Stimulated activated CD8-positive, alpha-beta memory T cell treated with anti-CD3 and anti-CD28 coated beads, Interleukin-4, amount 100 ng/mL, for 4 hours (primary cell): ENCODE measurements around the gene TGFBR3.

Experiments used
- DNase-seq, 2 donors: peaks; one replicate each; pipeline ENCODE4 v3.0.0-alpha.2; 2020; ENCODE audit warnings: low read depth in 2 of 2, low spot score in 1 of 2

TGFBR3 gene

GRCh38 chr1:91718368-91718767, 167.6 kb downstream of the TGFBR3 start:
- DNase-seq: no peak

- no peak for DNase-seq
These were observed 168.1 kb downstream of the TGFBR3 start for GRCh38 chr1:91717839-91718238.

- DNase-seq: no peak
These were observed 169.6 kb downstream of the TGFBR3 start for GRCh38 chr1:91716339-91716738.

GRCh38 chr1:91715416-91716000, 170.4 kb downstream of the TGFBR3 start:
- DNase-seq: no peak

GRCh38 chr1:91714867-91715381, 171.0 kb downstream of the TGFBR3 start:
- DNase-seq: no peak

GRCh38 chr1:91712981-91713841, 172.7 kb downstream of the TGFBR3 start:
- peak; percentile 9 to 46 for DNase-seq

GRCh38 chr1:91712393-91712792, 173.6 kb downstream of the TGFBR3 start:
- DNase-seq: no peak

- DNase-seq: no peak
These were observed 174.3 kb downstream of the TGFBR3 start for GRCh38 chr1:91711504-91712247.

- no peak for DNase-seq
These were observed 175.7 kb downstream of the TGFBR3 start for GRCh38 chr1:91710261-91710660.

GRCh38 chr1:91708691-91709090, 177.3 kb downstream of the TGFBR3 start:
- DNase-seq: no peak

GRCh38 chr1:91707890-91708218, 178.1 kb downstream of the TGFBR3 start:
- no peak for DNase-seq

- DNase-seq: no peak
These were observed 178.6 kb downstream of the TGFBR3 start for GRCh38 chr1:91707114-91707889.

GRCh38 chr1:91706140-91706957, 179.6 kb downstream of the TGFBR3 start:
- DNase-seq: no peak

- DNase-seq: no peak
These were observed 181.2 kb downstream of the TGFBR3 start for GRCh38 chr1:91704746-91705145.

- DNase-seq: no peak
These were observed 182.9 kb downstream of the TGFBR3 start for GRCh38 chr1:91703095-91703494.

- DNase-seq: no peak
These were observed 184.5 kb downstream of the TGFBR3 start for GRCh38 chr1:91701472-91701869.

GRCh38 chr1:91700771-91701471, 185.0 kb downstream of the TGFBR3 start:
- DNase-seq: no peak

- no peak for DNase-seq
These were observed 185.6 kb downstream of the TGFBR3 start for GRCh38 chr1:91700332-91700731.

GRCh38 chr1:91699339-91699974, 186.5 kb downstream of the TGFBR3 start:
- DNase-seq: no peak
